MM.1S (cell line): ENCODE results near the gene VWA5A.

Experiments
- EZH2 ChIP-seq: fragments of 300-600 bp; sonication (generic); optimal IDR thresholded peaks from 2 replicates; pipeline ENCODE3; 2017; ENCODE audit warnings: low read depth, mild to moderate bottlenecking, antibody characterized with exemption, low read length, mixed read lengths
- EZH2phosphoT487 ChIP-seq: fragments of 300-600 bp; sonication (generic); IDR thresholded peaks from 2 replicates; pipeline ENCODE4 v1.6.1; 2018; ENCODE audit warnings: antibody characterized with exemption, low read length
- TF ChIP-seq, protein P1 (sequence below): fragments of 300-600 bp; sonication (generic); IDR thresholded peaks from 2 replicates; pipeline ENCODE4 v1.5.1; 2016; ENCODE audit warnings: antibody characterized with exemption, low read length, mixed read lengths

DNA sequence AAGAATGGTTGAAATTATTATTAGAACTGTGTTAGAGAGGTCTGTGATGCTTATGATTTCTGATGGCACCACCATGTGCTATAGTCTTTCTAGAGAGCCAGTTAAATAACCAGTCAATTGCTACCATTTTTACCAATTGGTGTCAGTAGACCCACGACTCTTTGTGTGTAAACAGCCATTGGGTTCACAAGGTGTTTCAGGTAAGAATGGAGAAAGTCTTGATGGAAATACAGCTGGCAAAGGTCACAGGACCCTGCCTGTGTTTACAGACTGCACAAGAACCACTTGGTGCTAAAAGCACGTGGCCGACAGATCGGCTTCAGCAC, 43.7 kb upstream of the VWA5A start:
- TF ChIP-seq, protein P1, sequence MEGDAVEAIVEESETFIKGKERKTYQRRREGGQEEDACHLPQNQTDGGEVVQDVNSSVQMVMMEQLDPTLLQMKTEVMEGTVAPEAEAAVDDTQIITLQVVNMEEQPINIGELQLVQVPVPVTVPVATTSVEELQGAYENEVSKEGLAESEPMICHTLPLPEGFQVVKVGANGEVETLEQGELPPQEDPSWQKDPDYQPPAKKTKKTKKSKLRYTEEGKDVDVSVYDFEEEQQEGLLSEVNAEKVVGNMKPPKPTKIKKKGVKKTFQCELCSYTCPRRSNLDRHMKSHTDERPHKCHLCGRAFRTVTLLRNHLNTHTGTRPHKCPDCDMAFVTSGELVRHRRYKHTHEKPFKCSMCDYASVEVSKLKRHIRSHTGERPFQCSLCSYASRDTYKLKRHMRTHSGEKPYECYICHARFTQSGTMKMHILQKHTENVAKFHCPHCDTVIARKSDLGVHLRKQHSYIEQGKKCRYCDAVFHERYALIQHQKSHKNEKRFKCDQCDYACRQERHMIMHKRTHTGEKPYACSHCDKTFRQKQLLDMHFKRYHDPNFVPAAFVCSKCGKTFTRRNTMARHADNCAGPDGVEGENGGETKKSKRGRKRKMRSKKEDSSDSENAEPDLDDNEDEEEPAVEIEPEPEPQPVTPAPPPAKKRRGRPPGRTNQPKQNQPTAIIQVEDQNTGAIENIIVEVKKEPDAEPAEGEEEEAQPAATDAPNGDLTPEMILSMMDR = 0 out of 2 replicates have a peak, but pooled peaks have one; percentile 2
- TF ChIP-seq EZH2 (no peak), EZH2phosphoT487 (no peak)
